Activated naive CD8-positive, alpha-beta T cell (primary cell): ENCODE results near the gene S100A6.
"Not testable (repeated sequence)": the region's sequence is repeated elsewhere in the genome, so short reads cannot be mapped to it uniquely, and the experiment has no call there.

Source experiments
- H3K27ac Mint-ChIP-seq: one replicate; pipeline ENCODE4 v1.8.0; 2021; ENCODE audit warnings: mixed read lengths
- H3K27me3 Mint-ChIP-seq: one replicate; pipeline ENCODE4 v1.8.0; 2021; ENCODE audit warnings: mixed read lengths
- H3K36me3 Mint-ChIP-seq: one replicate; pipeline ENCODE4 v1.8.0; 2021; ENCODE audit warnings: mixed read lengths
- H3K4me1 Mint-ChIP-seq: one replicate; pipeline ENCODE4 v1.8.0; 2021; ENCODE audit warnings: low read depth, mixed read lengths
- H3K4me3 Mint-ChIP-seq: one replicate; pipeline ENCODE4 v1.8.0; 2021; ENCODE audit warnings: mild to moderate bottlenecking, mixed read lengths
- H3K9me3 Mint-ChIP-seq: one replicate; pipeline ENCODE4 v1.8.0; 2021; ENCODE audit warnings: low read depth, mixed read lengths

S100A6 gene

GRCh38 chr1:153535242-153536011 lies at the start of gene S100A6:
S100A6 (minus strand) TSS chr1:153535991; CDS start chr1:153535339, 652 bp downstream.
- peaks cover 83% of the 10 kb centered on the region for H3K4me1 Mint-ChIP-seq
- peak within 1 kb of the TSS; percentile 99 for H3K27ac Mint-ChIP-seq
- no peaks in the 10 kb centered on the region for H3K27me3 Mint-ChIP-seq
- H3K4me3 Mint-ChIP-seq = peak within 1 kb of the TSS; percentile 96
- H3K9me3 Mint-ChIP-seq = no peaks in the 10 kb centered on the region
- H3K36me3 Mint-ChIP-seq = peaks cover 2% of the 10 kb centered on the region

- H3K9me3 Mint-ChIP-seq = no peaks in the 10 kb centered on the region
- H3K27me3 Mint-ChIP-seq = no peaks in the 10 kb centered on the region
- H3K36me3 Mint-ChIP-seq = no peaks in the 10 kb centered on the region
- H3K4me1 Mint-ChIP-seq = no peaks in the 10 kb centered on the region
- H3K4me3 Mint-ChIP-seq = no peak overlapping the region
- H3K27ac Mint-ChIP-seq = no peak overlapping the region
Observed at GRCh38 chr1:153585006-153585405, 49.2 kb upstream of the S100A6 start.

GRCh38 chr1:153583976-153584375 lies 48.2 kb upstream of the S100A6 start:
- no peak overlapping the region for H3K27ac Mint-ChIP-seq
- H3K4me3 Mint-ChIP-seq = no peak overlapping the region
- no peaks in the 10 kb centered on the region for H3K4me1 Mint-ChIP-seq
- no peaks in the 10 kb centered on the region for H3K27me3 Mint-ChIP-seq
- H3K36me3 Mint-ChIP-seq = no peaks in the 10 kb centered on the region
- no peaks in the 10 kb centered on the region for H3K9me3 Mint-ChIP-seq

- not testable (repeated sequence) for H3K27me3 Mint-ChIP-seq, H3K36me3 Mint-ChIP-seq, H3K27ac Mint-ChIP-seq, H3K4me1 Mint-ChIP-seq, H3K4me3 Mint-ChIP-seq, H3K9me3 Mint-ChIP-seq
Observed at GRCh38 chr1:153583514-153583913, 47.7 kb upstream of the S100A6 start.

GRCh38 chr1:153582836-153583235 lies 47.0 kb upstream of the S100A6 start:
- H3K27ac Mint-ChIP-seq, H3K36me3 Mint-ChIP-seq, H3K27me3 Mint-ChIP-seq, H3K9me3 Mint-ChIP-seq, H3K4me1 Mint-ChIP-seq, H3K4me3 Mint-ChIP-seq: not testable (repeated sequence)

GRCh38 chr1:153578936-153579335 lies 43.1 kb upstream of the S100A6 start:
- Mint-ChIP-seq H3K36me3 (no peaks in the 10 kb centered on the region), H3K4me3 (no peak overlapping the region), H3K9me3 (no peaks in the 10 kb centered on the region), H3K27me3 (peaks cover 5% of the 10 kb centered on the region), H3K27ac (no peak overlapping the region), H3K4me1 (no peaks in the 10 kb centered on the region)

- Mint-ChIP-seq H3K27ac (no peak overlapping the region), H3K9me3 (no peaks in the 10 kb centered on the region), H3K4me3 (no peak overlapping the region), H3K36me3 (no peaks in the 10 kb centered on the region), H3K4me1 (no peaks in the 10 kb centered on the region), H3K27me3 (peaks cover 5% of the 10 kb centered on the region)
Observed at GRCh38 chr1:153578490-153578889, 42.7 kb upstream of the S100A6 start.

GRCh38 chr1:153577624-153578051 lies 41.8 kb upstream of the S100A6 start:
- H3K9me3 Mint-ChIP-seq = no peaks in the 10 kb centered on the region
- no peak overlapping the region for H3K4me3 Mint-ChIP-seq
- H3K4me1 Mint-ChIP-seq = peaks cover 7% of the 10 kb centered on the region
- no peaks in the 10 kb centered on the region for H3K36me3 Mint-ChIP-seq
- peaks cover 5% of the 10 kb centered on the region for H3K27me3 Mint-ChIP-seq
- no peak overlapping the region for H3K27ac Mint-ChIP-seq

- Mint-ChIP-seq H3K27ac (no peak overlapping the region), H3K4me3 (no peak overlapping the region), H3K36me3 (no peaks in the 10 kb centered on the region), H3K4me1 (peaks cover 11% of the 10 kb centered on the region), H3K27me3 (peaks cover 5% of the 10 kb centered on the region), H3K9me3 (no peaks in the 10 kb centered on the region)
Observed at GRCh38 chr1:153577138-153577537, 41.3 kb upstream of the S100A6 start.

- H3K9me3 Mint-ChIP-seq, H3K27me3 Mint-ChIP-seq, H3K27ac Mint-ChIP-seq: not testable (repeated sequence)
Observed at GRCh38 chr1:153575497-153575896, 39.7 kb upstream of the S100A6 start.

GRCh38 chr1:153575081-153575491 lies 39.3 kb upstream of the S100A6 start:
- not testable (repeated sequence) for H3K36me3 Mint-ChIP-seq, H3K27ac Mint-ChIP-seq, H3K27me3 Mint-ChIP-seq, H3K4me3 Mint-ChIP-seq, H3K9me3 Mint-ChIP-seq
- peaks cover 17% of the 10 kb centered on the region for H3K4me1 Mint-ChIP-seq

More at GRCh38 chr1:153575497-153575896, 39.7 kb upstream of the S100A6 start:
- peaks cover 17% of the 10 kb centered on the region for H3K4me1 Mint-ChIP-seq
- not testable (repeated sequence) for H3K4me3 Mint-ChIP-seq, H3K36me3 Mint-ChIP-seq

- Mint-ChIP-seq H3K9me3 (no peaks in the 10 kb centered on the region), H3K4me3 (peak overlapping the region; percentile 7), H3K4me1 (peaks cover 22% of the 10 kb centered on the region), H3K36me3 (no peaks in the 10 kb centered on the region), H3K27me3 (peaks cover 4% of the 10 kb centered on the region), H3K27ac (peak overlapping the region; percentile 11)
Observed at GRCh38 chr1:153573351-153573750, 37.6 kb upstream of the S100A6 start.

- Mint-ChIP-seq H3K9me3 (no peaks in the 10 kb centered on the region), H3K4me3 (peak overlapping the region; percentile 7), H3K4me1 (peaks cover 29% of the 10 kb centered on the region), H3K36me3 (no peaks in the 10 kb centered on the region), H3K27me3 (no peaks in the 10 kb centered on the region), H3K27ac (peak overlapping the region; percentile 11)
Observed at GRCh38 chr1:153572569-153573015, 36.8 kb upstream of the S100A6 start.

- H3K4me1 Mint-ChIP-seq = peaks cover 35% of the 10 kb centered on the region
- H3K4me3 Mint-ChIP-seq = no peak overlapping the region
- H3K9me3 Mint-ChIP-seq = no peaks in the 10 kb centered on the region
- H3K27me3 Mint-ChIP-seq = no peaks in the 10 kb centered on the region
- no peaks in the 10 kb centered on the region for H3K36me3 Mint-ChIP-seq
- H3K27ac Mint-ChIP-seq = no peak overlapping the region
Observed at GRCh38 chr1:153571706-153572105, 35.9 kb upstream of the S100A6 start.

- Mint-ChIP-seq H3K27me3 (no peaks in the 10 kb centered on the region), H3K27ac (peak overlapping the region; percentile 46), H3K9me3 (no peaks in the 10 kb centered on the region), H3K4me3 (no peak overlapping the region), H3K36me3 (no peaks in the 10 kb centered on the region), H3K4me1 (peaks cover 42% of the 10 kb centered on the region)
Observed at GRCh38 chr1:153570874-153571273, 35.1 kb upstream of the S100A6 start.

GRCh38 chr1:153569465-153569864 lies 33.7 kb upstream of the S100A6 start:
- Mint-ChIP-seq H3K9me3 (no peaks in the 10 kb centered on the region), H3K36me3 (no peaks in the 10 kb centered on the region), H3K27me3 (no peaks in the 10 kb centered on the region), H3K4me1 (peaks cover 47% of the 10 kb centered on the region), H3K4me3 (no peak overlapping the region), H3K27ac (no peak overlapping the region)
